Dendritic cell treated with granulocyte-macrophage colony-stimulating factor and Interleukin-4, amounts not matched to agents 40 ng/mL and 50 ng/mL, for 4 days (primary cell): Measurements from ENCODE around the gene PGLYRP2.

Source experiments
- H3K27ac Mint-ChIP-seq: one replicate; pipeline ENCODE4 v1.8.0; 2022; ENCODE audit warnings: mild to moderate bottlenecking, mixed read lengths
- H3K27me3 Mint-ChIP-seq: one replicate; pipeline ENCODE4 v1.8.0; 2022; ENCODE audit warnings: mild to moderate bottlenecking, mixed read lengths
- H3K36me3 Mint-ChIP-seq: one replicate; pipeline ENCODE4 v1.8.0; 2022; ENCODE audit warnings: low read depth, mixed read lengths
- H3K4me1 Mint-ChIP-seq: one replicate; pipeline ENCODE4 v1.8.0; 2022; ENCODE audit warnings: low read depth, mixed read lengths
- H3K4me3 Mint-ChIP-seq: one replicate; pipeline ENCODE4 v1.8.0; 2022; ENCODE audit warnings: mild to moderate bottlenecking, moderate library complexity, mixed read lengths
- H3K9me3 Mint-ChIP-seq: one replicate; pipeline ENCODE4 v1.8.0; 2022; ENCODE audit warnings: mixed read lengths
- intact Hi-C: fragments of 100-400 bp; cut with micrococcal nuclease; formaldehyde crosslinking; loops from one replicate; pipeline ENCODE4 v1.15.0; 2022

The PGLYRP2 gene

GRCh38 chr19:15424692-15425272 is 54.5 kb downstream of the PGLYRP2 start:
- peaks cover 7% of the 10 kb centered on the region for H3K9me3 Mint-ChIP-seq
- H3K4me3 Mint-ChIP-seq, result no peak overlapping the region
- peaks cover 88% of the 10 kb centered on the region for H3K36me3 Mint-ChIP-seq
- H3K27ac Mint-ChIP-seq, result no peak overlapping the region
- H3K4me1 Mint-ChIP-seq, result peaks cover 4% of the 10 kb centered on the region
- no peaks in the 10 kb centered on the region for H3K27me3 Mint-ChIP-seq
- intact Hi-C loops, result no loop called here

- H3K36me3 Mint-ChIP-seq, result peaks cover 82% of the 10 kb centered on the region
- peaks cover 7% of the 10 kb centered on the region for H3K9me3 Mint-ChIP-seq
- H3K4me1 Mint-ChIP-seq, result peaks cover 10% of the 10 kb centered on the region
- no peak overlapping the region for H3K4me3 Mint-ChIP-seq
- no peak overlapping the region for H3K27ac Mint-ChIP-seq
- H3K27me3 Mint-ChIP-seq, result no peaks in the 10 kb centered on the region
- intact Hi-C loops, result no loop called here
These were observed 55.2 kb downstream of the PGLYRP2 start for GRCh38 chr19:15424121-15424520.

GRCh38 chr19:15423130-15423529 is 56.2 kb downstream of the PGLYRP2 start:
- H3K27ac Mint-ChIP-seq, result no peak overlapping the region
- peaks cover 7% of the 10 kb centered on the region for H3K9me3 Mint-ChIP-seq
- peaks cover 14% of the 10 kb centered on the region for H3K4me1 Mint-ChIP-seq
- H3K27me3 Mint-ChIP-seq, result no peaks in the 10 kb centered on the region
- H3K36me3 Mint-ChIP-seq, result peaks cover 81% of the 10 kb centered on the region
- intact Hi-C loops, result no loop called here
- H3K4me3 Mint-ChIP-seq, result no peak overlapping the region

GRCh38 chr19:15422296-15423075 is 56.8 kb downstream of the PGLYRP2 start:
- Mint-ChIP-seq H3K36me3 (peaks cover 79% of the 10 kb centered on the region), H3K4me1 (peaks cover 20% of the 10 kb centered on the region), H3K4me3 (no peak overlapping the region), H3K9me3 (peaks cover 7% of the 10 kb centered on the region), H3K27me3 (no peaks in the 10 kb centered on the region), H3K27ac (no peak overlapping the region)
- intact Hi-C loops, result no loop called here

- intact Hi-C loops, result no loop called here
- Mint-ChIP-seq H3K36me3 (peaks cover 72% of the 10 kb centered on the region), H3K27me3 (no peaks in the 10 kb centered on the region)
These were observed 57.5 kb downstream of the PGLYRP2 start for GRCh38 chr19:15421721-15422260.

GRCh38 chr19:15421136-15421695 is 58.1 kb downstream of the PGLYRP2 start:
- H3K4me3 Mint-ChIP-seq, result no peak overlapping the region
- intact Hi-C loops, result no loop called here
- no peak overlapping the region for H3K27ac Mint-ChIP-seq
- peaks cover 71% of the 10 kb centered on the region for H3K36me3 Mint-ChIP-seq
- peaks cover 7% of the 10 kb centered on the region for H3K9me3 Mint-ChIP-seq
- peaks cover 33% of the 10 kb centered on the region for H3K4me1 Mint-ChIP-seq
- no peaks in the 10 kb centered on the region for H3K27me3 Mint-ChIP-seq

More at GRCh38 chr19:15421721-15422260, 57.5 kb downstream of the PGLYRP2 start:
- H3K4me3 Mint-ChIP-seq, result no peak overlapping the region
- peaks cover 27% of the 10 kb centered on the region for H3K4me1 Mint-ChIP-seq
- H3K27ac Mint-ChIP-seq, result peak overlapping the region; percentile 41
- peaks cover 7% of the 10 kb centered on the region for H3K9me3 Mint-ChIP-seq

GRCh38 chr19:15419413-15420025 is 59.8 kb downstream of the PGLYRP2 start:
- intact Hi-C loops, result loop anchor here (1.0 to 5.0 kb wide), 4 partner anchors 13 to 292 kb away; partner anchors contain the start of gene AKAP8
- peaks cover 7% of the 10 kb centered on the region for H3K9me3 Mint-ChIP-seq
- peak overlapping the region; percentile 98 for H3K27ac Mint-ChIP-seq
- no peaks in the 10 kb centered on the region for H3K27me3 Mint-ChIP-seq
- peaks cover 46% of the 10 kb centered on the region for H3K4me1 Mint-ChIP-seq
- H3K36me3 Mint-ChIP-seq, result peaks cover 71% of the 10 kb centered on the region
- peak overlapping the region; percentile 100 for H3K4me3 Mint-ChIP-seq
